SK-N-MC (cell line): ENCODE measurements around the gene KIFBP.

Experiments
- DNase-seq: peaks from one replicate; pipeline ENCODE4 v3.0.0-alpha.2; 2011; ENCODE audit warnings: low read depth, low spot score
- H3K27ac ChIP-seq: fragments of 200-600 bp; sonication (generic); 2 replicates; pipeline ENCODE4 v1.5.1; 2016; ENCODE audit warnings: mixed run types
- H3K36me3 ChIP-seq: fragments of 200-600 bp; sonication (generic); 2 replicates; pipeline ENCODE4 v1.6.1; 2017; ENCODE audit warnings: antibody characterized with exemption, low read length, mixed read lengths; ENCODE audit not compliant: insufficient read depth
- H3K4me3 ChIP-seq: fragments of 200-600 bp; sonication (generic); 2 replicates; pipeline ENCODE4 v1.5.1; 2016
- H3K9ac ChIP-seq: fragments of 200-600 bp; sonication (generic); 2 replicates; pipeline ENCODE4 v1.8.0; 2017; ENCODE audit warnings: mixed run types, mixed read lengths; ENCODE audit not compliant: insufficient read length
- H3K9me3 ChIP-seq: fragments of 200-600 bp; sonication (generic); 2 replicates; pipeline ENCODE4 v1.6.1; 2017; ENCODE audit warnings: low read depth, mild to moderate bottlenecking, antibody characterized with exemption, low read length, moderate library complexity, mixed read lengths
- EZH2 ChIP-seq: fragments of 200-600 bp; sonication (generic); IDR thresholded peaks from one replicate; pipeline ENCODE4 v1.6.1; 2017; ENCODE audit warnings: antibody characterized with exemption
- FOXP2 ChIP-seq: optimal IDR thresholded peaks from 2 replicates; pipeline ENCODE3; 2011; ENCODE audit warnings: mild to moderate bottlenecking, moderate library complexity; ENCODE audit not compliant: insufficient read depth; ENCODE audit errors: extremely low read length, control extremely low read depth
- POLR2AphosphoS5 ChIP-seq: IDR thresholded peaks from 2 replicates; pipeline ENCODE4 v1.6.1; 2012; ENCODE audit warnings: mild to moderate bottlenecking, low read depth, low read length, borderline replicate concordance

Gene KIFBP

GRCh38 chr10:69062901-69063300 lies 74.3 kb downstream of the KIFBP start:
- H3K27ac ChIP-seq, result no peak overlapping the region
- no peaks in the 10 kb centered on the region for H3K9me3 ChIP-seq
- H3K4me3 ChIP-seq, result no peak overlapping the region
- no peak for TF ChIP-seq FOXP2
- no peak for TF ChIP-seq EZH2
- TF ChIP-seq POLR2AphosphoS5, result no peak
- DNase-seq, result no peak
- no peak overlapping the region for H3K9ac ChIP-seq
- H3K36me3 ChIP-seq, result no peaks in the 10 kb centered on the region

DNA sequence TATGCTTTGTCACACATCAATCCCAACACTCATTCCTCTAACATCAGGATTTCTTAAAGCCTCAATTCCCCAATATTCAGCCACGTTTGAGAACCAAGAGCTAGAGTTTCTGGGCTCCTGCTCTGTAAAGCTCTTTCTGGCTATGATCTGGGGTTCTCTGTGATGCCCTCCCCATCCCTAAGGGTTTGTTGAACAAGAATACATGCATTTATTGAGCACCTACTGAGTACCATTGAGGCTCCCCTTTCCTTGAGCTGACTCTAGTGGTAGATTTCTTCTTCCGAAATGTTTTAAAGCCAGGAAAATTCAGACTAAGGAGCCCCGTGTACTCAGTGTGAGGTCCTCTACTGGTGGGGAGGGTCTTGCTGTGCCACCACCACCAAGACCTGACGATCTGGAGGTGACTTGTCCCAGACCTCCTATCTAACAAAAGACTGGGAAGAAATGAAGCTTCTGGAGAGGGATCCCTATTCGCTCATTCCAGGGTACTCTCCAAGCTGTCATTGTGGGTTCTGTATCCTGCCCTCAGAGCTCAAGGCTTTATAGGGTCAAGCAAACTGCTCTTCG lies 76.2 kb downstream of the KIFBP start:
- Histone ChIP-seq H3K27ac (no peak overlapping the region), H3K9ac (no peak overlapping the region), H3K4me3 (no peak overlapping the region), H3K36me3 (no peaks in the 10 kb centered on the region), H3K9me3 (no peaks in the 10 kb centered on the region)
- no peak for DNase-seq
- TF ChIP-seq FOXP2 (no peak), POLR2AphosphoS5 (no peak), EZH2 (no peak)

DNA sequence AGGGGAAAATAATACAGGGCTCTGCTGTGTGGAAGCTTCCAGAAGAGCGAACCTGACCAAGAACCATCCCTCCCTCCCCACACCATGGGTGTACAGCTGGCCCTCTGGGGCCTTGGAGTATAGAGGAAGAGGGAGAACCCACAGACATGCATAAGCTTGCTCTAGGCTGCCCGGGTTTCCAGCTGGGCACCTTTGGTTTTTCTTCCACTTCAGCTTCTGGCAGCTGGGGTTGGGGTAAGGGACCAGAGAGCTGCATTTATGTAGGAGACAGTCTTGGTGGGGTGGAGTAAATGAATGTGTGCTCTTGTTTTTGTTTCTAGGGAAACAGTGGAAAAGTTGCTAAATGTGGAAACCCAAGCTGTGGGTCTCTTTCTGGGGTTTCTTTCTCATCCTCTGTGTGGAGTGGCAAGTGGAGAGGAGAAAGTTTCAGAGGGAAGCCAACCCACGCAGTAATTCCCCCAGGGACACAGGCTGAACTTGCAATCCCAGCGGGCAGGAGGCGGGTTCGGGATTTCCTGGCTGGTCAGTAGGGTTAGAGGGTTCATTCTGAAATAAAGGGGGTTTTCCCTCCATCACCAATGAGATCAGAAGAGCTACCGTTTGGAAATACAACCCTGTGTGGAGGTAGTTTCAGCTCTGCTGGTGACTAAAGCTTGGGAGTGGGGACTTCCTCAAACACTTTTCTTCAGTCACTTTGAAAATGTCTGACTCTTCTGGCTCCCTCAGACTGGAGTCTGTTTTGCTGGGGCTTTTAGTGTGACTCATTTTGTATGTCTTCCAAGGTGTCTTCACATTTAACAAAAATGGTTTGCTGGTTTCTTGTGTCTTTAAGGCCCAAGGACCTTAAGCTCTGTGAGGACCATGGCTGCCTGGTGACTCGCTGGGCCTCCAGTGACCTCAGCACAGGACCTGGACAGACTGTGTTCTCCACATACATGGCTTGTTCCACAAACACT lies 77.1 kb downstream of the KIFBP start:
- H3K4me3 ChIP-seq, result no peak overlapping the region
- TF ChIP-seq EZH2 (no peak), POLR2AphosphoS5 (no peak), FOXP2 (no peak)
- no peak overlapping the region for H3K9ac ChIP-seq
- no peaks in the 10 kb centered on the region for H3K9me3 ChIP-seq
- H3K27ac ChIP-seq, result no peak overlapping the region
- no peaks in the 10 kb centered on the region for H3K36me3 ChIP-seq
- no peak for DNase-seq
